GM18951 (cell line): ENCODE data around the gene ADGRE1.

Experiments used
- POLR2A ChIP-seq: IDR thresholded peaks from 4 replicates; pipeline ENCODE4 v1.6.1; 2011; ENCODE audit warnings: mild to moderate bottlenecking; ENCODE audit not compliant: insufficient read length, insufficient read depth; ENCODE audit errors: extremely low read depth
- in situ Hi-C: fragments of 300-500 bp; cut with MboI; formaldehyde crosslinking; loops from one replicate; pipeline ENCODE4 v1.12.0; 2022; ENCODE audit warnings: low sequenced_read_pairs, mixed read lengths, inconsistent platforms; ENCODE audit not compliant: unreplicated experiment

The ADGRE1 gene

GRCh38 chr19:6865849-6866248 lies 21.5 kb upstream of the ADGRE1 start:
- no peak for TF ChIP-seq POLR2A
- in situ Hi-C loops: loop anchor here (25.0 kb wide), 3 partner anchors 229 to 704 kb away; partner anchors contain the start of gene TUBB4A

- in situ Hi-C loops: loop anchor here (25.0 kb wide), 3 partner anchors 229 to 704 kb away; partner anchors contain the start of gene TUBB4A
- TF ChIP-seq POLR2A: no peak
These were observed 20.6 kb upstream of the ADGRE1 start for GRCh38 chr19:6866741-6867151.

GRCh38 chr19:6868351-6868750 lies 19.0 kb upstream of the ADGRE1 start:
- in situ Hi-C loops: loop anchor here (25.0 kb wide), 3 partner anchors 231 to 706 kb away; partner anchors contain the start of gene TUBB4A
- TF ChIP-seq POLR2A: no peak

GRCh38 chr19:6869151-6869882 lies 18.1 kb upstream of the ADGRE1 start:
- in situ Hi-C loops: loop anchor here (25.0 kb wide), 3 partner anchors 232 to 707 kb away; partner anchors contain the start of gene TUBB4A

- in situ Hi-C loops: loop anchor here (25.0 kb wide), 3 partner anchors 237 to 712 kb away; partner anchors contain the start of gene TUBB4A
- no peak for TF ChIP-seq POLR2A
These were observed 13.5 kb upstream of the ADGRE1 start for GRCh38 chr19:6873708-6874431.

- in situ Hi-C loops: no loop called here
- no peak for TF ChIP-seq POLR2A
These were observed 12.2 kb upstream of the ADGRE1 start for GRCh38 chr19:6875218-6875617.

GRCh38 chr19:6876748-6877147 lies 10.6 kb upstream of the ADGRE1 start:
- in situ Hi-C loops: no loop called here
- no peak for TF ChIP-seq POLR2A

- in situ Hi-C loops: no loop called here
- no peak for TF ChIP-seq POLR2A
These were observed 9.6 kb upstream of the ADGRE1 start for GRCh38 chr19:6877766-6878165.

- TF ChIP-seq POLR2A: no peak
- in situ Hi-C loops: no loop called here
These were observed 992 bp upstream of the ADGRE1 start for GRCh38 chr19:6886277-6886897.

- in situ Hi-C loops: no loop called here
- TF ChIP-seq POLR2A: no peak
These were observed 1.6 kb downstream of the ADGRE1 start for GRCh38 chr19:6888967-6889366.

GRCh38 chr19:6890401-6890913 lies 3.1 kb downstream of the ADGRE1 start:
- no peak for TF ChIP-seq POLR2A
- in situ Hi-C loops: no loop called here

GRCh38 chr19:6890938-6891337 lies 3.6 kb downstream of the ADGRE1 start:
- in situ Hi-C loops: no loop called here
- no peak for TF ChIP-seq POLR2A

GRCh38 chr19:6891761-6892385 lies 4.5 kb downstream of the ADGRE1 start:
- no peak for TF ChIP-seq POLR2A
- in situ Hi-C loops: no loop called here
